HEK293 (cell line): Measurements from ENCODE around the gene DNMT3A.

ENCODE experiments used
- CTCF ChIP-seq: fragments of 450-650 bp; formaldehyde crosslinking; IDR thresholded peaks from 2 replicates; pipeline ENCODE4 v1.5.1; 2016; ENCODE audit warnings: missing biosample characterization, missing genetic modification characterization
- MYNN ChIP-seq: fragments of 450-650 bp; formaldehyde crosslinking; IDR thresholded peaks from 2 replicates; pipeline ENCODE4 v1.5.1; 2016; ENCODE audit warnings: missing biosample characterization, missing genetic modification characterization, borderline replicate concordance
- PATZ1 ChIP-seq: fragments of 450-650 bp; formaldehyde crosslinking; IDR thresholded peaks from 2 replicates; pipeline ENCODE4 v1.5.1; 2016; ENCODE audit warnings: missing biosample characterization, missing genetic modification characterization
- REST ChIP-seq: fragments of 450-650 bp; formaldehyde crosslinking; IDR thresholded peaks from 2 replicates; pipeline ENCODE4 v1.5.1; 2016; ENCODE audit warnings: missing biosample characterization, missing genetic modification characterization
- ZNF121 ChIP-seq: fragments of 450-650 bp; formaldehyde crosslinking; IDR thresholded peaks from 2 replicates; pipeline ENCODE4 v1.5.1; 2016; ENCODE audit warnings: missing biosample characterization, missing genetic modification characterization
- ZNF426 ChIP-seq: fragments of 450-650 bp; formaldehyde crosslinking; IDR thresholded peaks from 2 replicates; pipeline ENCODE4 v1.5.1; 2017; ENCODE audit warnings: missing biosample characterization, missing genetic modification characterization, mild to moderate bottlenecking, inconsistent platforms, moderate library complexity
- ZNF518A ChIP-seq: fragments of 450-650 bp; formaldehyde crosslinking; conservative IDR thresholded peaks from 2 replicates; pipeline ENCODE4 v1.5.1; 2016; ENCODE audit warnings: low read depth, missing biosample characterization, missing genetic modification characterization
- ZNF639 ChIP-seq: fragments of 450-650 bp; formaldehyde crosslinking; IDR thresholded peaks from 2 replicates; pipeline ENCODE4 v1.5.1; 2016; ENCODE audit warnings: missing biosample characterization, missing genetic modification characterization
- ZNF692 ChIP-seq: fragments of 450-650 bp; formaldehyde crosslinking; IDR thresholded peaks from 2 replicates; pipeline ENCODE4 v1.5.1; 2016; ENCODE audit warnings: missing biosample characterization, missing genetic modification characterization
- ZSCAN30 ChIP-seq: fragments of 450-650 bp; IDR thresholded peaks from 2 replicates; pipeline ENCODE4 v1.5.1; 2018; ENCODE audit warnings: missing biosample characterization, mild to moderate bottlenecking, missing genetic modification characterization, moderate library complexity

- TF ChIP-seq ZSCAN30 (tag by site-specific recombination) (no peak), CTCF (tag by site-specific recombination) (no peak), PATZ1 (no peak), ZNF426 (tag by site-specific recombination) (no peak), ZNF518A (no peak), ZNF692 (tag by site-specific recombination) (no peak), ZNF639 (tag by site-specific recombination) (no peak), REST (tag by site-specific recombination) (no peak), MYNN (tag by site-specific recombination) (no peak), ZNF121 (tag by site-specific recombination) (no peak)
Measured at GRCh38 chr2:25198576-25198975, 143.1 kb downstream of the DNMT3A start.
